Osteoblast (primary cell): Measurements from ENCODE around the gene UBA1. TPM values are rescaled to one million over a fixed set of nuclear protein-coding genes. Genes with fewer than 3 reads are reported as not detected.

ENCODE experiments used
- DNase-seq: peaks from one replicate; pipeline ENCODE4 v3.0.0; 2011; ENCODE audit warnings: low spot score, mixed read lengths; ENCODE audit not compliant: insufficient read length; ENCODE audit errors: missing footprints
- H2AFZ ChIP-seq: 2 replicates; pipeline ENCODE4 v1.6.0; 2011; ENCODE audit warnings: mild to moderate bottlenecking, low read length
- H3K27ac ChIP-seq: 2 replicates; pipeline ENCODE4 v1.5.1; 2011; ENCODE audit warnings: mild to moderate bottlenecking, low read depth, low read length, moderate library complexity
- H3K27me3 ChIP-seq: 2 replicates; pipeline ENCODE4 v1.6.0; 2012; ENCODE audit warnings: mild to moderate bottlenecking, control low read depth, inconsistent platforms, low read length, moderate library complexity; ENCODE audit not compliant: insufficient read depth
- H3K36me3 ChIP-seq: 2 replicates; pipeline ENCODE4 v1.5.1; 2011; ENCODE audit warnings: mild to moderate bottlenecking, low read length, control low read depth, moderate library complexity; ENCODE audit not compliant: insufficient read depth
- H3K4me1 ChIP-seq: 2 replicates; pipeline ENCODE4 v1.5.1; 2011; ENCODE audit warnings: mild to moderate bottlenecking, low read length, control low read depth, moderate library complexity; ENCODE audit not compliant: insufficient read depth
- H3K4me2 ChIP-seq: 2 replicates; pipeline ENCODE4 v1.6.0; 2011; ENCODE audit warnings: mild to moderate bottlenecking, low read length; ENCODE audit not compliant: insufficient read depth
- H3K4me3 ChIP-seq: fragments of 200-600 bp; sonication (generic); 3 replicates; pipeline ENCODE4 v1.5.1; 2012; ENCODE audit warnings: mild to moderate bottlenecking, low read length, inconsistent platforms; ENCODE audit not compliant: insufficient read depth
- H3K79me2 ChIP-seq: 2 replicates; pipeline ENCODE4 v1.6.0; 2012; ENCODE audit warnings: mild to moderate bottlenecking, low read length, control low read depth, inconsistent platforms; ENCODE audit not compliant: insufficient read depth
- H3K9me3 ChIP-seq: 2 replicates; pipeline ENCODE4 v1.5.1; 2011; ENCODE audit warnings: low read depth, low read length, control low read depth
- H4K20me1 ChIP-seq: 2 replicates; pipeline ENCODE4 v1.6.0; 2012; ENCODE audit warnings: mild to moderate bottlenecking, low read length, control low read depth; ENCODE audit not compliant: insufficient read depth
- CTCF ChIP-seq: IDR thresholded peaks from 2 replicates; pipeline ENCODE4 v1.5.1; 2011; ENCODE audit warnings: mild to moderate bottlenecking, low read depth, low read length, moderate library complexity; ENCODE audit errors: extremely low read depth
- total RNA-seq: library from RNA; depleted of rRNA; stranded (reverse); fragments of >200 nt; gene quantifications from 2 replicates; pipeline ENCODE4 v1.2.3, GENCODE V29; 2012

The UBA1 gene
- total RNA-seq, 1 donor: 142 TPM

DNA sequence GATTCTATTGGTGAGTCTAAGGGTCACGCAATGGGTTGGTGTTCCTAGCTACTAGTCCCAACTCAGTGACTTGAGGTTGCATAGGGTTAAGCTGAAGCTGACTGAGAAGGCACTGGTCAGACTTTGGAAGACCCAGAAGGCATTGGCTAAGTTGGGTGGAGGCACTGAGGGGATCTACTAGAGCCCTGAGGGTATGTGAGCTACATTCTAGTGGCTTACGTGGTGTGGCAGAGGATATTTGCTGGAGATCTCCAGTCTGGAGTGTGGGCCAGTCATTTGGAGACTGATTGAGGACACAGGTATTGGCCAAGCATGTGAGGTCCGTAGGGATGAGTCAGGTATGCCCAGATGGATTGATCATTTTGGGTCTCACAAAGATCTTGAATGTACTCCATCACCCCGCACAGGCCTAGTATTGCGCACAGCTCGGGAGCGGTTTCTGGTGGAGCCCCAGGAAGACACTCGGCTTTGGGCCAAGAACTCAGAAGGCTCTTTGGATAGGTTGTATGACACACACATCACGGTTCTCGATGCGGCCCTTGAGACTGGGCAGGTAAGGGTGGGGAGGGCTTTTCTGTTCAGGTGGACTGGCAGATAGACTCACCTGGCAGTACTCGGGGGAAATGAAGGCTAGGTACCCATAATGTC is 46.4 kb downstream of the UBA1 start:
- Histone ChIP-seq H3K9me3 (no peaks in the 10 kb centered on the region), H3K4me2 (no peak overlapping the region), H3K4me1 (peaks cover 8% of the 10 kb centered on the region), H3K36me3 (peaks cover 37% of the 10 kb centered on the region), H2AFZ (no peak overlapping the region), H3K27me3 (peaks cover 12% of the 10 kb centered on the region), H3K79me2 (peaks cover 36% of the 10 kb centered on the region), H3K27ac (no peak overlapping the region), H4K20me1 (peaks cover 9% of the 10 kb centered on the region), H3K4me3 (no peak overlapping the region)
- no peak for DNase-seq
- TF ChIP-seq CTCF: no peak

DNA sequence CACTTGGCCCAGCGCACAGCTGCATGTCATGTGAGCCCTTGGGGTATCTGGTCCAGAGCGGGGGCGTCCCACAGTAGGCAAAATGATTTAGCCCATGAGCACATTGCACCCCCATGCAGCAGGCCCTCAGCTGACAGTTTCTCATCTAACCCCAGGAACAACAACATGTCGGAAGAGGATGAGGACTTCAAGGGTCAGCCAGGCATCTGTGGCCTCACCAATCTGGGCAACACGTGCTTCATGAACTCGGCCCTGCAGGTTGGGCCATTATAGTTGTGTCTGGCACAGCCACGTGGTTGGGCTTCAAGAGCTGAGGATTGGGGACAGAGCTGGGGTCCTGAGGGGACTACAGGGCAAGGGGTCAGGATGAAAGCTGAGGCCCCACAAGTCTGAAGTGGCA is 47.0 kb downstream of the UBA1 start:
- TF ChIP-seq CTCF: no peak
- peaks cover 41% of the 10 kb centered on the region for H3K36me3 ChIP-seq
- H3K4me2 ChIP-seq: no peak overlapping the region

DNA sequence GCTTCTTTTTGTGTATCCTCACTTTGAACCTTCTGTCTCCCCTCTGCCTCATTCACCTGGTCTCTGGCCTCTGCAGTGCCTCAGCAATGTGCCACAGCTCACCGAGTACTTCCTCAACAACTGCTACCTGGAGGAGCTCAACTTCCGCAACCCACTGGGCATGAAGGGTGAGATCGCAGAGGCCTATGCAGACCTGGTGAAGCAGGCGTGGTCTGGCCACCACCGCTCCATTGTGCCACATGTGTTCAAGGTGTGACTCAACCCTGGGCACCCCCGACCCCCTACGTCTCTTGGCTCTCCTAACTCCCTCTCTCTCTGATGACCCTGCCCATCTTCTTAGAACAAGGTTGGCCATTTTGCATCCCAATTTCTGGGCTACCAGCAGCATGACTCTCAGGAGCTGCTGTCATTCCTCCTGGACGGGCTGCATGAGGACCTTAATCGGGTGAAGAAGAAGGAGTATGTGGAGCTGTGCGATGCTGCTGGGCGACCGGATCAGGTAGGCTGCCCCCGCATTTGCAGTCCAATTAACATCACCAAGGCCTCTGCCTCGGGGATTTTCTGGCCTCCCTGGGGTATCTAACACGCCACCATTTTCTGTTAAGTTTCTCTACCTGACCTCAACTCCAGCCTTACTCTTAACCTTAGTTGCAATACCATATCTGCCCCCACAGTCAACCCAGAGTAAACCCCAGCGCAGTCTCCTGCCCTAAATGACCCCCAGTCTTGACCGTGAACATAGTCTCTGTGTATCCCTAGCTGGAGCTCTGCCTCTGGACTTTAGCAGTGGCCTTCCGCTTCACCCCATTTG is 47.8 kb downstream of the UBA1 start:
- Histone ChIP-seq H3K36me3 (peaks cover 47% of the 10 kb centered on the region), H3K4me1 (no peaks in the 10 kb centered on the region)

More for the DNA sequence above, 47.0 kb downstream of the UBA1 start:
- H3K27me3 ChIP-seq: peaks cover 7% of the 10 kb centered on the region
- H3K79me2 ChIP-seq: peaks cover 30% of the 10 kb centered on the region
- no peak overlapping the region for H2AFZ ChIP-seq
- DNase-seq: no peak
- no peak overlapping the region for H3K4me3 ChIP-seq
- no peak overlapping the region for H3K27ac ChIP-seq
- H3K4me1 ChIP-seq: peaks cover 3% of the 10 kb centered on the region
- H4K20me1 ChIP-seq: peaks cover 9% of the 10 kb centered on the region
- H3K9me3 ChIP-seq: no peaks in the 10 kb centered on the region

More for the DNA sequence above, 47.8 kb downstream of the UBA1 start:
- Histone ChIP-seq H2AFZ (no peak overlapping the region), H3K79me2 (peaks cover 23% of the 10 kb centered on the region), H4K20me1 (peaks cover 9% of the 10 kb centered on the region), H3K27ac (no peak overlapping the region), H3K4me2 (no peak overlapping the region), H3K27me3 (peaks cover 3% of the 10 kb centered on the region), H3K4me3 (no peak overlapping the region), H3K9me3 (no peaks in the 10 kb centered on the region)
- DNase-seq: no peak
- TF ChIP-seq CTCF: no peak
